Endothelial cell of umbilical vein (primary cell): Measurements from ENCODE around the gene ARID1B.

Experiments used
- EZH2 ChIP-seq: IDR thresholded peaks from 2 replicates; pipeline ENCODE4 v1.6.1; 2012; ENCODE audit warnings: borderline replicate concordance, low read depth, mild to moderate bottlenecking, moderate library complexity, low read length, inconsistent platforms; ENCODE audit not compliant: severe bottlenecking
- FOS ChIP-seq: IDR thresholded peaks from 2 replicates; pipeline ENCODE4 v1.6.1; 2011; ENCODE audit warnings: mild to moderate bottlenecking, low read length, moderate library complexity, borderline replicate concordance; ENCODE audit not compliant: insufficient read depth
- GATA2 ChIP-seq: IDR thresholded peaks from 2 replicates; pipeline ENCODE4 v1.7.0; 2011; ENCODE audit warnings: low read depth, mild to moderate bottlenecking, moderate library complexity, mixed read lengths, low read length; ENCODE audit not compliant: insufficient read length, insufficient read depth
- JUN ChIP-seq: IDR thresholded peaks from 2 replicates; pipeline ENCODE4 v1.6.1; 2011; ENCODE audit warnings: borderline replicate concordance, low read depth; ENCODE audit not compliant: insufficient read length, insufficient read depth
- MYC ChIP-seq: IDR thresholded peaks from one replicate; pipeline ENCODE4 v1.6.1; 2011; ENCODE audit warnings: mild to moderate bottlenecking, low read depth, low read length
- POLR2A ChIP-seq: IDR thresholded peaks from 2 replicates; pipeline ENCODE4 v1.6.1; 2012; ENCODE audit warnings: low read depth, mild to moderate bottlenecking, control low read depth, low read length
- POLR2AphosphoS5 ChIP-seq: IDR thresholded peaks from 2 replicates; pipeline ENCODE4 v1.6.1; 2012; ENCODE audit warnings: low read depth, mild to moderate bottlenecking, control low read depth, low read length, moderate library complexity; ENCODE audit not compliant: insufficient read depth
- TF ChIP-seq, protein P1 (sequence below), 2 donors: IDR thresholded peaks; 1 replicate in 1 of 2; 2 replicates in 1 of 2; pipeline ENCODE4 v1.5.1; 2011; ENCODE audit warnings: low read length in 2 of 2, mild to moderate bottlenecking in 2 of 2, moderate library complexity in 2 of 2, control low read depth in 1 of 2, inconsistent platforms in 1 of 2, low read depth in 1 of 2; ENCODE audit not compliant: insufficient read depth in 1 of 2; ENCODE audit errors: extremely low read depth in 1 of 2
- TF ChIP-seq, protein P2 (sequence below): IDR thresholded peaks from 2 replicates; pipeline ENCODE4 v1.6.1; 2011; ENCODE audit not compliant: insufficient read depth, insufficient read length

DNA sequence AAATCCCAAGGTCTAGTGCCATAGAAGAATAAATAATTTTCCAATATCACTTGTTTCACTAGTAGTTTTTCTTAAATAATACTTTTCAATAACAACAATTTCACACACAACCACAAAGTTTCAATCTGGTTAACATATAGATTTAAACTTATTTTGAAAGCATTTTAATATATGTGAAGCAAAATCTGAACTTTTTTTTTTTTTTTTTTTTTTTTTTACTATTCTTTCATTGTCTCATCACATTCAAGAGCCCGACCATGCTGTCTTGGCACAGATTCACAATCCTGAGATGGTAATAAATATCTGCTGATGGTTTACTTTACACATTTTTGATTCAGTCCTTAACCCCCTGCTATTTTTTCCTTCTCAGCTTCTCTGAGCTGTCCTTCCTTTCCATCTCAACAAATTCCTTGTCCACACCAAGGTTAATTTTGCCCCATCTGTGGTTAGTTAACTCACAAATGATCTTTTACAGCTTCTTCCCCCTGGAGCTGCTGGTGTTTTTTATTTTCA lies 283.3 kb downstream of the ARID1B start:
- TF ChIP-seq, protein P1, sequence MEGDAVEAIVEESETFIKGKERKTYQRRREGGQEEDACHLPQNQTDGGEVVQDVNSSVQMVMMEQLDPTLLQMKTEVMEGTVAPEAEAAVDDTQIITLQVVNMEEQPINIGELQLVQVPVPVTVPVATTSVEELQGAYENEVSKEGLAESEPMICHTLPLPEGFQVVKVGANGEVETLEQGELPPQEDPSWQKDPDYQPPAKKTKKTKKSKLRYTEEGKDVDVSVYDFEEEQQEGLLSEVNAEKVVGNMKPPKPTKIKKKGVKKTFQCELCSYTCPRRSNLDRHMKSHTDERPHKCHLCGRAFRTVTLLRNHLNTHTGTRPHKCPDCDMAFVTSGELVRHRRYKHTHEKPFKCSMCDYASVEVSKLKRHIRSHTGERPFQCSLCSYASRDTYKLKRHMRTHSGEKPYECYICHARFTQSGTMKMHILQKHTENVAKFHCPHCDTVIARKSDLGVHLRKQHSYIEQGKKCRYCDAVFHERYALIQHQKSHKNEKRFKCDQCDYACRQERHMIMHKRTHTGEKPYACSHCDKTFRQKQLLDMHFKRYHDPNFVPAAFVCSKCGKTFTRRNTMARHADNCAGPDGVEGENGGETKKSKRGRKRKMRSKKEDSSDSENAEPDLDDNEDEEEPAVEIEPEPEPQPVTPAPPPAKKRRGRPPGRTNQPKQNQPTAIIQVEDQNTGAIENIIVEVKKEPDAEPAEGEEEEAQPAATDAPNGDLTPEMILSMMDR (IDR thresholded peaks at IDR 0.05; ENCODE audit: extremely low read depth in 1 of 2, insufficient read depth in 1 of 2, low read depth in 1 of 2, low read length in 2 of 2), result no peak
- no peak for TF ChIP-seq POLR2A
- no peak for TF ChIP-seq EZH2
- TF ChIP-seq MYC, result no peak
- no peak for TF ChIP-seq POLR2AphosphoS5
- TF ChIP-seq JUN, result no peak
- TF ChIP-seq FOS, result no peak
- no peak for TF ChIP-seq GATA2
- TF ChIP-seq, protein P2, sequence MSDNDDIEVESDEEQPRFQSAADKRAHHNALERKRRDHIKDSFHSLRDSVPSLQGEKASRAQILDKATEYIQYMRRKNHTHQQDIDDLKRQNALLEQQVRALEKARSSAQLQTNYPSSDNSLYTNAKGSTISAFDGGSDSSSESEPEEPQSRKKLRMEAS, result no peak
